ENCODE results near the gene CTNNA2.

Gene CTNNA2

GRCh38 chr2:79906139-79906890 lies 393.5 kb downstream of the CTNNA2 start:
- TF ChIP-seq MAX (IDR thresholded peaks at IDR 0.05) (no peak), ZBTB7A (IDR thresholded peaks at IDR 0.05; ENCODE audit: low read depth) (no peak), CEBPB (IDR thresholded peaks at IDR 0.05) (no peak), USF1 (IDR thresholded peaks at IDR 0.05) (no peak), TEAD4 (IDR thresholded peaks at IDR 0.05) (no peak)

- TF ChIP-seq REST (IDR thresholded peaks at IDR 0.05; ENCODE audit: low read depth): no peak
- TF ChIP-seq CEBPB (IDR thresholded peaks at IDR 0.05): no peak
These were observed 396.7 kb downstream of the CTNNA2 start for GRCh38 chr2:79909521-79909920.

- no peak for TF ChIP-seq YY1 (IDR thresholded peaks at IDR 0.05; ENCODE audit: low read depth)
These were observed 397.8 kb downstream of the CTNNA2 start for GRCh38 chr2:79910643-79911042.

- no peak for TF ChIP-seq USF1 (IDR thresholded peaks at IDR 0.05)
- no peak for TF ChIP-seq MAX (IDR thresholded peaks at IDR 0.05)
- no peak for TF ChIP-seq NFIC (IDR thresholded peaks at IDR 0.05)
- TF ChIP-seq CEBPB (IDR thresholded peaks at IDR 0.05): no peak
- no peak for TF ChIP-seq YY1 (IDR thresholded peaks at IDR 0.05; ENCODE audit: low read depth)
- TF ChIP-seq RAD21 (IDR thresholded peaks at IDR 0.05; ENCODE audit: low read depth): no peak
These were observed 402.6 kb downstream of the CTNNA2 start for GRCh38 chr2:79915455-79915854.

GRCh38 chr2:79916285-79916684 lies 403.4 kb downstream of the CTNNA2 start:
- TF ChIP-seq EP300 (IDR thresholded peaks at IDR 0.05; ENCODE audit: borderline replicate concordance) (no peak), ZBTB7A (IDR thresholded peaks at IDR 0.05; ENCODE audit: low read depth) (no peak), CREB1 (IDR thresholded peaks at IDR 0.05; ENCODE audit: low read depth) (no peak), FOXM1 (IDR thresholded peaks at IDR 0.05; ENCODE audit: borderline replicate concordance, low read depth) (no peak), NFIC (IDR thresholded peaks at IDR 0.05) (no peak)

- TF ChIP-seq RAD21 (IDR thresholded peaks at IDR 0.05; ENCODE audit: low read depth) (no peak), TCF12 (IDR thresholded peaks at IDR 0.05; ENCODE audit: low read depth) (no peak)
These were observed 407.7 kb downstream of the CTNNA2 start for GRCh38 chr2:79920512-79921076.

- no peak for TF ChIP-seq REST (IDR thresholded peaks at IDR 0.05; ENCODE audit: low read depth)
These were observed 416.8 kb downstream of the CTNNA2 start for GRCh38 chr2:79929624-79930023.

GRCh38 chr2:79935046-79935732 lies 422.3 kb downstream of the CTNNA2 start:
- TF ChIP-seq TCF12 (IDR thresholded peaks at IDR 0.05; ENCODE audit: low read depth) (no peak), YY1 (IDR thresholded peaks at IDR 0.05; ENCODE audit: low read depth) (no peak), TEAD4 (IDR thresholded peaks at IDR 0.05) (no peak)
